NCI-H1105 treated with DMSO at 0.1 percent for 48 hours (cell line): Measurements from ENCODE around the gene PTPN22.

ENCODE experiments used
- DNase-seq: peaks from one replicate; lab custom pipeline; 2025; lab: John Stamatoyannopoulos, UW

The PTPN22 gene

GRCh38 chr1:113802367-113803007 lies 69.0 kb downstream of the PTPN22 start:
- no peak for DNase-seq

- DNase-seq = no peak
Observed at GRCh38 chr1:113800487-113800886, 71.0 kb downstream of the PTPN22 start.

- DNase-seq = no peak
Observed at GRCh38 chr1:113797472-113797871, 74.0 kb downstream of the PTPN22 start.

GRCh38 chr1:113793878-113794834 lies 77.4 kb downstream of the PTPN22 start:
- DNase-seq = no peak

- no peak for DNase-seq
Observed at GRCh38 chr1:113792986-113793385, 78.5 kb downstream of the PTPN22 start.

GRCh38 chr1:113792471-113792870 lies 79.0 kb downstream of the PTPN22 start:
- DNase-seq = no peak

- DNase-seq = no peak
Observed at GRCh38 chr1:113788802-113789201, 82.7 kb downstream of the PTPN22 start.

- DNase-seq = no peak
Observed at GRCh38 chr1:113787663-113788062, 83.8 kb downstream of the PTPN22 start.

GRCh38 chr1:113786069-113786468 lies 85.4 kb downstream of the PTPN22 start:
- no peak for DNase-seq

GRCh38 chr1:113784104-113784779 lies 87.3 kb downstream of the PTPN22 start:
- DNase-seq = no peak

GRCh38 chr1:113783254-113784103 lies 88.0 kb downstream of the PTPN22 start:
- no peak for DNase-seq

- no peak for DNase-seq
Observed at GRCh38 chr1:113782406-113782805, 89.1 kb downstream of the PTPN22 start.

- DNase-seq = no peak
Observed at GRCh38 chr1:113780374-113781146, 91.0 kb downstream of the PTPN22 start.

- no peak for DNase-seq
Observed at GRCh38 chr1:113779542-113779941, 92.0 kb downstream of the PTPN22 start.

- no peak for DNase-seq
Observed at GRCh38 chr1:113777561-113777960, 94.0 kb downstream of the PTPN22 start.

GRCh38 chr1:113770031-113770430 lies 101.5 kb downstream of the PTPN22 start:
- DNase-seq = no peak

GRCh38 chr1:113769601-113769970 lies 101.9 kb downstream of the PTPN22 start:
- no peak for DNase-seq

GRCh38 chr1:113768916-113769600 lies 102.5 kb downstream of the PTPN22 start:
- DNase-seq = no peak

- DNase-seq = no peak
Observed at GRCh38 chr1:113765306-113766230, 105.9 kb downstream of the PTPN22 start.
